Activated CD4-positive, alpha-beta memory T cell treated with anti-CD3 and anti-CD28 coated beads for 36 hours (primary cell): Measurements from ENCODE around the gene PLXNA1. TPM values are rescaled to one million over a fixed set of nuclear protein-coding genes. Genes with fewer than 3 reads are reported as not detected.

Experiments
- CTCF ChIA-PET: fragments of 350-600 bp; sonication (Branson Sonifier 250); formaldehyde crosslinking; loops from one replicate; lab custom pipeline; 2021; ENCODE audit warnings: antibody characterized with exemption, inconsistent platforms; lab: Charles Lee
- POLR2A ChIA-PET: fragments of 350-600 bp; sonication (Branson Sonifier 250); formaldehyde crosslinking; loops from one replicate; lab custom pipeline; 2021; ENCODE audit warnings: antibody characterized with exemption; lab: Charles Lee
- DNase-seq: peaks from one replicate; pipeline ENCODE4 v3.0.0-alpha.2; 2020
- H3K27ac Mint-ChIP-seq: one replicate; pipeline ENCODE4 v1.8.0; 2021; ENCODE audit warnings: mixed read lengths
- H3K27me3 Mint-ChIP-seq: one replicate; pipeline ENCODE4 v1.8.0; 2021; ENCODE audit warnings: mixed read lengths
- H3K36me3 Mint-ChIP-seq: one replicate; pipeline ENCODE4 v1.8.0; 2021; ENCODE audit warnings: mixed read lengths
- H3K4me1 Mint-ChIP-seq: one replicate; pipeline ENCODE4 v1.8.0; 2021; ENCODE audit warnings: low read depth, mixed read lengths
- H3K4me3 Mint-ChIP-seq: one replicate; pipeline ENCODE4 v1.8.0; 2021; ENCODE audit warnings: mild to moderate bottlenecking, mixed read lengths
- H3K9me3 Mint-ChIP-seq: one replicate; pipeline ENCODE4 v1.8.0; 2021; ENCODE audit warnings: mixed read lengths
- intact Hi-C: fragments of 100-400 bp; cut with micrococcal nuclease; formaldehyde crosslinking; loops from one replicate; pipeline ENCODE4 v1.15.1; 2023
- total RNA-seq, 2 experiments: library from RNA; stranded (reverse); gene quantifications; one replicate each; pipeline ENCODE4 v1.2.3, GENCODE V29; 2021

PLXNA1 gene
- total RNA-seq, 2 experiments from 2014 or later, result 8.8 to 9.3 TPM

DNA sequence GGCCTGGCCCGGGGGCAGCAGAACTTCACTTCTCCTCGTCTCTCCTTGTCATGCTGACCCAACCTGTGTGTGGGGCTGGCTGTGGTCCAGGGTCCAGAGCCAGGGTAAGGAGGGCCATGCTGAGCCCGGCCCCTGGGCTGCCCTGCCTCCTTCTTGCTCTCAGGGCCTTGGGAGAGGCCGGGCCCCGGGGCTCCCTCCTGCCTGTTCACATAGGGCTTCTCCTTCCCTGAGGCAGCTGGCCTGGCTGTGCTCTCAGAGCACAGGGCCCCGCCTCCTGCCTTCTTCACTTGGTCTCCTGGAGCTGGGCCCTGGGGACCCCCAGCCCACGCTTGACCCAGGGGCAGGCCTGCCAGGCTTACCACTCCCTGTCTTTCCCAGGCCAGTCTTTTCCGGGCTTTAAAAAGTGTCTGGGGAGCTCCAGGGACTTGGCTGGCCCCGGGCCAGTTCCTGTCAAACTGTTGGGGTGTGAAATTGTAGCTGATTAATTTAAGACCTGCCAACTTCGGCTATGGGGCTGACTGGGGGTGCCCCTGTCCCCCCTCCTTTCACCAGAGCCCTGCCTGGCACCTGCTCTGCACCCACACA, 11.8 kb downstream of the PLXNA1 start:
- ChIA-PET CTCF (no interaction called here), POLR2A (no interaction called here)
- DNase-seq, result no peak
- H3K4me1 Mint-ChIP-seq, result no peaks in the 10 kb centered on the region
- H3K9me3 Mint-ChIP-seq, result no peaks in the 10 kb centered on the region
- no peak overlapping the region for H3K4me3 Mint-ChIP-seq
- no peaks in the 10 kb centered on the region for H3K27me3 Mint-ChIP-seq
- no peaks in the 10 kb centered on the region for H3K36me3 Mint-ChIP-seq
- H3K27ac Mint-ChIP-seq, result no peak overlapping the region
- intact Hi-C loops, result no loop called here

DNA sequence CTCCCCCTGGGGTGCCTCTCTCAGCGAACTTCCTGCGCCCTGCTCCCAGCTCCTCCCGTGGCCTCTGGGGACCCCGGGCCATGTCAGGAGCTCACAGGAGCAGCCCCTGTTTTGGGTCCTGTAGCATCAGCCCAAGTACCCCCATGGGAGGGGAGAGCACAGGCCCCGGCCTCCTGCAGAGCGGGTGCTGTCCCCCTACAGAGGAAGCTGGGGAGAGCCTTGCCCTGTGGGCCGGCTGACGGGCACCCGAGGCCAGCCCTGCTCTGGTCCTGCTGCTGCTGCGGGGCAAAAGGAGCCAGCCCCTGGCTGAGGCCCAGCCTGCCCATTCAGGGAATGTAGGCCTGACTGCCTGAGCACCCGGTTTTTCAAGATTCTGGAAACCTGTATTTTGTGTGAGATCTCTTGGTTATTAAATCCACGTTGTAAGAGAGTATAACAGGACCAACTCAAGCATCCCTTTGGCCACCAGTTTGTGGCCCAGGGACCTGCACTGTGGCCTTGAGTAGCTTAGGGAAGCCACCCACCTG, 12.4 kb downstream of the PLXNA1 start:
- H3K4me1 Mint-ChIP-seq, result no peaks in the 10 kb centered on the region
- H3K36me3 Mint-ChIP-seq, result no peaks in the 10 kb centered on the region
- no peaks in the 10 kb centered on the region for H3K9me3 Mint-ChIP-seq
- ChIA-PET CTCF (interaction anchor here (0.7 to 1.2 kb wide), 2 partner anchors 58 to 242 kb away, joined by 3 read pairs; no protein-coding TSS in a partner anchor), POLR2A (no interaction called here)
- no peaks in the 10 kb centered on the region for H3K27me3 Mint-ChIP-seq
- DNase-seq, result no peak
- intact Hi-C loops, result no loop called here
- H3K27ac Mint-ChIP-seq, result no peak overlapping the region
- no peak overlapping the region for H3K4me3 Mint-ChIP-seq

DNA sequence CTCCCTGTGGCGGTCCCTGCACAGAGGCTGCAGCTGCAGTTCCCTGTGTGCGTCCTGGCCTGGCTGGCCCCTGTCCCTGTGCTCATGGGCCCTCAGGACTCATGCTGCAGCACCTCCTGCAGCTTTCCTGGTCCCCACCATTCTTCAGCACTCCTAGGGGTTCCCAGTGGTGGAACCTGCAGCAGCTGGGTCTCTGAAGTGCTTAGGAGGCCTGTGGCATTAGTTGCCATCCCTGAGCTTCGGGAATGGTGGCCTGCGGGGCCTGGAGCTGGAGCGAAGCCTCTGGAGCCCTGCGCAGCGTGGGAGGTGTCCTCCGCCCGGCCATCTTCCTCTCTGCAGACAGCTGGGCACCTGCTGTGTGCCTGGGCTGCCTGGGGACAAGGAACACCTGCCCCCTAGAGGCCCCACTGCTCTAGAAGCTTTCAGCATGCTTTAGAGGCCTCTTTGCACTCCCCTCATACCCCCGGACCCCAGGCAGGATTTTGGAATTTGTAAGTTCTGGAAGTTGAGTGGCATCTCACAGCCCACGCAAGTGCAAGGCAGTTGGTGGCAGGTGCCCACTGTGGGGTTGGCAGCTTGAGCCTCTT, 13.1 kb downstream of the PLXNA1 start:
- ChIA-PET CTCF (interaction anchor here (0.7 to 1.2 kb wide), 3 partner anchors 59 to 243 kb away, joined by 3 read pairs; no protein-coding TSS in a partner anchor), POLR2A (no interaction called here)
- H3K27ac Mint-ChIP-seq, result no peak overlapping the region
- no peaks in the 10 kb centered on the region for H3K27me3 Mint-ChIP-seq
- H3K36me3 Mint-ChIP-seq, result no peaks in the 10 kb centered on the region
- H3K9me3 Mint-ChIP-seq, result no peaks in the 10 kb centered on the region
- no peak overlapping the region for H3K4me3 Mint-ChIP-seq
- H3K4me1 Mint-ChIP-seq, result no peaks in the 10 kb centered on the region
- DNase-seq, result no peak
- intact Hi-C loops, result no loop called here

- Mint-ChIP-seq H3K9me3 (no peaks in the 10 kb centered on the region), H3K27me3 (no peaks in the 10 kb centered on the region), H3K27ac (no peak overlapping the region), H3K36me3 (no peaks in the 10 kb centered on the region), H3K4me3 (no peak overlapping the region), H3K4me1 (no peaks in the 10 kb centered on the region)
- ChIA-PET CTCF (interaction anchor here (1.2 kb wide), 1 partner anchor 244 kb away, joined by 3 read pairs; no protein-coding TSS in a partner anchor), POLR2A (no interaction called here)
- no peak for DNase-seq
- intact Hi-C loops, result no loop called here
These were observed 14.0 kb downstream of the PLXNA1 start for GRCh38 chr3:126996905-126997304.

DNA sequence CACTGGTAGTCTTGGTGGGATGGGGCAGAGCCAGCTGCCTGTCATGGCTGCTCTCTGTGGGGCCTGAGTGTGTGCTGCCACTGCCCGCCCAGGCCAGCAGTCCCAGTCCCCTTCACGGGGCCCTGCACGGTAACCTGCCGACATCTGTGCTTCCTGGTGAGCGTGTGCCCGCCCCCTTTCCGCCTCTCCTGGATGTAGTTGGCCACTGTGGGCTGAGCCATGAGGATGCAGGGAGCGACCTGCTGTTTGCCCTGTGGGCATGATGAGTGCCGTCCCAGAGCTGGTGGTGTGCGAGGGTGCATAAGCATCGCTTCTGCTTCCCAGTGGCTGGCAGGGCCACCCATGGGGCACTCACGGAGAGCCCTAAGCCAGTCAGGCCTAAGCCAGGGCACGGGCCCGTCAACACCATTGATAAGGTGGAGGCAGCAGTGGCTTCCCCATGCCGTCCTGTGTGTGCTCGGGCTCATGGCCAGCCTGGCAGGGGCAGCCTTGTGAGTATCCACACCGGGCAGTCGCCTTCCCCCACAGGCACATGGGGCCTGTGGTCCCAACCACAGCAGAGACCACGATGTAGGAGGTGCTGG, 14.6 kb downstream of the PLXNA1 start:
- no peak for DNase-seq
- Mint-ChIP-seq H3K4me1 (no peaks in the 10 kb centered on the region), H3K36me3 (no peaks in the 10 kb centered on the region), H3K27ac (no peak overlapping the region), H3K9me3 (no peaks in the 10 kb centered on the region), H3K4me3 (no peak overlapping the region), H3K27me3 (no peaks in the 10 kb centered on the region)
- intact Hi-C loops, result no loop called here
- ChIA-PET POLR2A (no interaction called here), CTCF (no interaction called here)

DNA sequence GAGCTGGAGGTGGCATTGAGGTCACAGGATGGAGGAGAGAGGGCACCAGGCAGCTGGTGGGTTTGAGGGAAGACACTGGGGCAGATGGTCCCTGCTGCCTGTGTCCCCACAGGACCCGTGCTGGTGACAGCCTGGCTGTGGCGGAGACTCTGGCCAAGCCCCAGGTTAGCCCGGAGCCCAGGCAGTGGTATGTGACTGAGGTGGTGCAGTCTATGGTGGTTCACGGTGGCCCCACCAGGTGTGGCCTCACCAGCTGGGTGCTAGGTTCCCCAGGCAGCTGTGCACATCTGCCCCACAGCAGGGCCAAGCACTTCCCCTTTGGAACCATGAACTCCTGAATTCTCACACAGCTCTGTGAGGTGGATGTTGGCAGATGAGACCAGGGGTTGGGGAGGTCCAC, 15.4 kb downstream of the PLXNA1 start:
- DNase-seq, result no peak
- no peaks in the 10 kb centered on the region for H3K4me1 Mint-ChIP-seq
- H3K4me3 Mint-ChIP-seq, result no peak overlapping the region
- no peaks in the 10 kb centered on the region for H3K9me3 Mint-ChIP-seq
- H3K27ac Mint-ChIP-seq, result no peak overlapping the region
- ChIA-PET POLR2A (no interaction called here), CTCF (no interaction called here)
- H3K27me3 Mint-ChIP-seq, result no peaks in the 10 kb centered on the region
- intact Hi-C loops, result no loop called here
- H3K36me3 Mint-ChIP-seq, result no peaks in the 10 kb centered on the region

DNA sequence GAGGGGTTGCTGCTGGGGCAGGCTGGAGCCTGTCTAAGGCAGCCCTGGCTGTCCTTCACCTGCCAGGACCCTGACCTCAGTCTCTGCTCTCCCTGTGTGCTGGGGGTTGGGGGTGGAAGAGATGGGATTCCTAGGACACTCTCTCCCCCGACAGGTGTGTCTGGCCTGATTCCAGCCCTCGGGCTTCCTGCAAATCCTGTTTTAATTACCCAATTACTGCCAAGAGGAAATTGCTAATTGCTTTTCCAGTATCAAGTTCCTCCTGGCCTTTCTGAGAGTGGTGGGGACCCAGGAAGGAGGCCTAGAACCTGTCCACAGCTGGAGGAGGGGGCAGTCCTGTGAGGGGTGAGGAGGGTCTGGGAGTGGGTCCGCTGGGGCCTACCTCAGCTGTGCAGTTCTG, 15.8 kb downstream of the PLXNA1 start:
- Mint-ChIP-seq H3K36me3 (no peaks in the 10 kb centered on the region), H3K4me3 (no peak overlapping the region), H3K27me3 (no peaks in the 10 kb centered on the region), H3K27ac (no peak overlapping the region), H3K4me1 (no peaks in the 10 kb centered on the region), H3K9me3 (no peaks in the 10 kb centered on the region)
- DNase-seq, result no peak
- ChIA-PET POLR2A (no interaction called here), CTCF (no interaction called here)
- intact Hi-C loops, result no loop called here

GRCh38 chr3:126999383-126999782, 16.5 kb downstream of the PLXNA1 start:
- H3K4me1 Mint-ChIP-seq, result no peaks in the 10 kb centered on the region
- no peak for DNase-seq
- H3K4me3 Mint-ChIP-seq, result no peak overlapping the region
- H3K27ac Mint-ChIP-seq, result no peak overlapping the region
- POLR2A ChIA-PET, result no interaction called here
- no peaks in the 10 kb centered on the region for H3K27me3 Mint-ChIP-seq
- no peaks in the 10 kb centered on the region for H3K36me3 Mint-ChIP-seq
- H3K9me3 Mint-ChIP-seq, result no peaks in the 10 kb centered on the region
- CTCF ChIA-PET, result no interaction called here
- intact Hi-C loops, result no loop called here

GRCh38 chr3:127000119-127000518, 17.2 kb downstream of the PLXNA1 start:
- DNase-seq, result no peak
- H3K27me3 Mint-ChIP-seq, result no peaks in the 10 kb centered on the region
- POLR2A ChIA-PET, result no interaction called here
- CTCF ChIA-PET, result interaction anchor here (1.1 to 1.5 kb wide), 2 partner anchors 15 to 248 kb away, joined by 3 read pairs; no protein-coding TSS in a partner anchor
- intact Hi-C loops, result no loop called here
- no peak overlapping the region for H3K4me3 Mint-ChIP-seq
- no peaks in the 10 kb centered on the region for H3K9me3 Mint-ChIP-seq
- no peak overlapping the region for H3K27ac Mint-ChIP-seq
- H3K36me3 Mint-ChIP-seq, result no peaks in the 10 kb centered on the region
- no peaks in the 10 kb centered on the region for H3K4me1 Mint-ChIP-seq

GRCh38 chr3:127000761-127001160, 17.8 kb downstream of the PLXNA1 start:
- CTCF ChIA-PET, result interaction anchor here (1.1 to 1.5 kb wide), 2 partner anchors 15 to 249 kb away, joined by 3 read pairs; no protein-coding TSS in a partner anchor
- Mint-ChIP-seq H3K4me3 (no peak overlapping the region), H3K36me3 (no peaks in the 10 kb centered on the region), H3K27me3 (no peaks in the 10 kb centered on the region), H3K4me1 (no peaks in the 10 kb centered on the region), H3K27ac (no peak overlapping the region), H3K9me3 (no peaks in the 10 kb centered on the region)
- DNase-seq, result no peak
- intact Hi-C loops, result no loop called here
- POLR2A ChIA-PET, result no interaction called here

DNA sequence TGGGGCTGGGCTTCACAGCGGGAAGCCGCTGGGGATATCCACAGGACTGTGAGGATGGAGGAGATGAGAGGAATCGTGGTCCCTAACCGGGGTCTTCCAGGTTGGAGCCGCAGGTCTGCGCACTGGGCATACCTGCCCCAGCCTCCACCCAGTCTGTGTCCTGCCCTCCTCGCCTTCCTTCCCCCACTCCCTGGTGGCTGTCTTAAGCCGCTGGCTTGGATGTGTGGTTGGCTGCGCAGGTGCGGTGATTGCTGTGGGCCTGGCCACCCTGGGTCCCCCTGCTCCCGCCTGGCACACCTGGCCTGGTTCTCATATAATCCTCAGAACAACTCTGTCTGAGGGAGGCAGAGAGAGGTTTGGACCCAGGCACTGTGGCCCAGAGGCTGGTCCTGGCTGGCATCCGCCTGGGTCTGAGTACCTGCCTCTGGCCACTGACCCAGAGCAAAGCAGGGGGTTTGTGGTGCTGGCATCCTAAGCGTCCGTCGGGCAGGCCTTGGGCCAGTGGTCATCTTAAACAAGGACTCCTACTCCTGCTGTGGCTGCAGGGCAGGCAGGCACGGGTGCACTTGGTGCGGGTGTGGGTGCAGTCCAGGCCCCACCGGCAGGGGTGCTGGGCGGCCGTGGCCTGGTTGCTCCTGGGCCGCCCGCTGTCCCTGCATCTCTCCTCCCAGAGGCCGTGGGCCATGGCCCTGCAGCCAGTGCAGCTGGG, 18.7 kb downstream of the PLXNA1 start:
- Mint-ChIP-seq H3K36me3 (no peaks in the 10 kb centered on the region), H3K4me3 (no peak overlapping the region), H3K4me1 (no peaks in the 10 kb centered on the region), H3K27ac (no peak overlapping the region), H3K9me3 (no peaks in the 10 kb centered on the region), H3K27me3 (no peaks in the 10 kb centered on the region)
- ChIA-PET CTCF (interaction anchor here (1.5 kb wide), 1 partner anchor 250 kb away, joined by 3 read pairs; no protein-coding TSS in a partner anchor), POLR2A (no interaction called here)
- intact Hi-C loops, result no loop called here
- DNase-seq, result no peak
